Superior temporal gyrus (tissue), 1 donor: ENCODE measurements around the gene NCF2.

ENCODE experiments used
- DNase-seq: peaks from one replicate; pipeline ENCODE4 v3.0.0-alpha.2; 2016; ENCODE audit errors: extremely low spot score

Gene NCF2

GRCh38 chr1:183584147-183584546, 6.1 kb downstream of the NCF2 start:
- no peak for DNase-seq

GRCh38 chr1:183583466-183583865, 6.8 kb downstream of the NCF2 start:
- DNase-seq = no peak

- DNase-seq = no peak
Observed at GRCh38 chr1:183582021-183582713, 8.1 kb downstream of the NCF2 start.

GRCh38 chr1:183580281-183580682, 10.0 kb downstream of the NCF2 start:
- DNase-seq = no peak

GRCh38 chr1:183578856-183579255, 11.4 kb downstream of the NCF2 start:
- no peak for DNase-seq

- no peak for DNase-seq
Observed at GRCh38 chr1:183577897-183578465, 12.3 kb downstream of the NCF2 start.

GRCh38 chr1:183576537-183576936, 13.7 kb downstream of the NCF2 start:
- DNase-seq = no peak

GRCh38 chr1:183575606-183576005, 14.7 kb downstream of the NCF2 start:
- no peak for DNase-seq

- no peak for DNase-seq
Observed at GRCh38 chr1:183572721-183573120, 17.5 kb downstream of the NCF2 start.

- DNase-seq = no peak
Observed at GRCh38 chr1:183571678-183572268, 18.5 kb downstream of the NCF2 start.

- no peak for DNase-seq
Observed at GRCh38 chr1:183570451-183570850, 19.8 kb downstream of the NCF2 start.

GRCh38 chr1:183569801-183570200, 20.5 kb downstream of the NCF2 start:
- no peak for DNase-seq

- no peak for DNase-seq
Observed at GRCh38 chr1:183569141-183569540, 21.1 kb downstream of the NCF2 start.

- DNase-seq = no peak
Observed at GRCh38 chr1:183568176-183569021, 21.9 kb downstream of the NCF2 start.

- DNase-seq = no peak
Observed at GRCh38 chr1:183567584-183567983, 22.7 kb downstream of the NCF2 start.

- DNase-seq = no peak
Observed at GRCh38 chr1:183566026-183566425, 24.2 kb downstream of the NCF2 start.

- DNase-seq = no peak
Observed at GRCh38 chr1:183565261-183565660, 25.0 kb downstream of the NCF2 start.

GRCh38 chr1:183562701-183563100, 27.6 kb downstream of the NCF2 start:
- no peak for DNase-seq

- DNase-seq = no peak
Observed at GRCh38 chr1:183559061-183559460, 31.2 kb downstream of the NCF2 start.

GRCh38 chr1:183554577-183554976, 35.7 kb downstream of the NCF2 start:
- no peak for DNase-seq

- DNase-seq = no peak
Observed at GRCh38 chr1:183553764-183554163, 36.5 kb downstream of the NCF2 start.

- DNase-seq = no peak
Observed at GRCh38 chr1:183553331-183553730, 36.9 kb downstream of the NCF2 start.
